ENCODE results near the gene MR1.

DNA sequence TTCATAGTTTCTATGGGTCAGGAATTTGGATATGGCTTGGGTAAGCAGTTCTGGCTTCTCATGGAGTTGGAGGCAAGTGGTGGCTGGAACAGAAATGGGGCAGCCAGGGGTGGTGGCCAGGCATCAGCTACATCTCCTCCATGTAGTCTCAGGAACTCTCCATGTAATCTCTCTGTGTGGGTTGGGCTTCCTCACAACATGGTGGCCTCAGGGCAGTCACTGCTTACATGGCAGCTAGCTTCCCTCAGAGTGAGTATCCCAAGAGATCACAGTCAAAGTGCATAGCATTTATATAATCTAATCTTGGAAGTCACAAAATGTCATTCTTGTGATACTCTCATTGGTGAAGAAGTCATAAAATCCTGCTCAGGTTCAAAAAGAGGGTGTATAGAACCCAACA is 25.7 kb downstream of the MR1 start:
- TF ChIP-seq, protein P1, sequence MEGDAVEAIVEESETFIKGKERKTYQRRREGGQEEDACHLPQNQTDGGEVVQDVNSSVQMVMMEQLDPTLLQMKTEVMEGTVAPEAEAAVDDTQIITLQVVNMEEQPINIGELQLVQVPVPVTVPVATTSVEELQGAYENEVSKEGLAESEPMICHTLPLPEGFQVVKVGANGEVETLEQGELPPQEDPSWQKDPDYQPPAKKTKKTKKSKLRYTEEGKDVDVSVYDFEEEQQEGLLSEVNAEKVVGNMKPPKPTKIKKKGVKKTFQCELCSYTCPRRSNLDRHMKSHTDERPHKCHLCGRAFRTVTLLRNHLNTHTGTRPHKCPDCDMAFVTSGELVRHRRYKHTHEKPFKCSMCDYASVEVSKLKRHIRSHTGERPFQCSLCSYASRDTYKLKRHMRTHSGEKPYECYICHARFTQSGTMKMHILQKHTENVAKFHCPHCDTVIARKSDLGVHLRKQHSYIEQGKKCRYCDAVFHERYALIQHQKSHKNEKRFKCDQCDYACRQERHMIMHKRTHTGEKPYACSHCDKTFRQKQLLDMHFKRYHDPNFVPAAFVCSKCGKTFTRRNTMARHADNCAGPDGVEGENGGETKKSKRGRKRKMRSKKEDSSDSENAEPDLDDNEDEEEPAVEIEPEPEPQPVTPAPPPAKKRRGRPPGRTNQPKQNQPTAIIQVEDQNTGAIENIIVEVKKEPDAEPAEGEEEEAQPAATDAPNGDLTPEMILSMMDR (optimal IDR thresholded peaks at IDR 0.05 in 1 of 3, IDR thresholded peaks at IDR 0.05 in 1 of 3, conservative IDR thresholded peaks at IDR 0.05 in 1 of 3; ENCODE audit: extremely low read depth in 1 of 3, insufficient read depth in 2 of 3, low read length in 3 of 3), result no peak
- TF ChIP-seq EZH2 (IDR thresholded peaks at IDR 0.05; ENCODE audit: low read length), result no peak
